ENCODE results near the gene SART1.

SART1 gene

GRCh38 chr11:65977621-65978390 lies 16.3 kb downstream of the SART1 start:
- Histone ChIP-seq H4K20me1 (ENCODE audit: insufficient read depth, low read length) (no peaks in the 10 kb centered on the region), H3K9ac (ENCODE audit: low read length) (no peak overlapping the region), H3K4me2 (ENCODE audit: low read length) (no peak overlapping the region), H3K36me3 (ENCODE audit: insufficient read depth, low read length) (peaks cover 42% of the 10 kb centered on the region), H3K79me2 (ENCODE audit: insufficient read depth, low read length) (no peaks in the 10 kb centered on the region), H3K9me3 (ENCODE audit: low read length) (no peaks in the 10 kb centered on the region), H3K27ac (ENCODE audit: low read depth, low read length, poor library complexity, severe bottlenecking) (no peak overlapping the region), H3K9me2 (ENCODE audit: low read depth, low read length) (no peaks in the 10 kb centered on the region), H3K4me1 (ENCODE audit: insufficient read depth, low read length, severe bottlenecking) (no peaks in the 10 kb centered on the region), H3K27me3 (ENCODE audit: insufficient read depth, low read length) (no peaks in the 10 kb centered on the region), H3K4me3 (ENCODE audit: low read depth, low read length, poor library complexity, severe bottlenecking) (no peak overlapping the region), H2AFZ (ENCODE audit: low read length) (no peak overlapping the region), H3F3A (ENCODE audit: insufficient read depth, low read length) (no peaks in the 10 kb centered on the region)
- TF ChIP-seq, protein P1, sequence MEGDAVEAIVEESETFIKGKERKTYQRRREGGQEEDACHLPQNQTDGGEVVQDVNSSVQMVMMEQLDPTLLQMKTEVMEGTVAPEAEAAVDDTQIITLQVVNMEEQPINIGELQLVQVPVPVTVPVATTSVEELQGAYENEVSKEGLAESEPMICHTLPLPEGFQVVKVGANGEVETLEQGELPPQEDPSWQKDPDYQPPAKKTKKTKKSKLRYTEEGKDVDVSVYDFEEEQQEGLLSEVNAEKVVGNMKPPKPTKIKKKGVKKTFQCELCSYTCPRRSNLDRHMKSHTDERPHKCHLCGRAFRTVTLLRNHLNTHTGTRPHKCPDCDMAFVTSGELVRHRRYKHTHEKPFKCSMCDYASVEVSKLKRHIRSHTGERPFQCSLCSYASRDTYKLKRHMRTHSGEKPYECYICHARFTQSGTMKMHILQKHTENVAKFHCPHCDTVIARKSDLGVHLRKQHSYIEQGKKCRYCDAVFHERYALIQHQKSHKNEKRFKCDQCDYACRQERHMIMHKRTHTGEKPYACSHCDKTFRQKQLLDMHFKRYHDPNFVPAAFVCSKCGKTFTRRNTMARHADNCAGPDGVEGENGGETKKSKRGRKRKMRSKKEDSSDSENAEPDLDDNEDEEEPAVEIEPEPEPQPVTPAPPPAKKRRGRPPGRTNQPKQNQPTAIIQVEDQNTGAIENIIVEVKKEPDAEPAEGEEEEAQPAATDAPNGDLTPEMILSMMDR (IDR thresholded peaks at IDR 0.05; ENCODE audit: low read length) = no peak
- no peak for TF ChIP-seq EZH2 (IDR thresholded peaks at IDR 0.05; ENCODE audit: borderline replicate concordance, low read length)

DNA sequence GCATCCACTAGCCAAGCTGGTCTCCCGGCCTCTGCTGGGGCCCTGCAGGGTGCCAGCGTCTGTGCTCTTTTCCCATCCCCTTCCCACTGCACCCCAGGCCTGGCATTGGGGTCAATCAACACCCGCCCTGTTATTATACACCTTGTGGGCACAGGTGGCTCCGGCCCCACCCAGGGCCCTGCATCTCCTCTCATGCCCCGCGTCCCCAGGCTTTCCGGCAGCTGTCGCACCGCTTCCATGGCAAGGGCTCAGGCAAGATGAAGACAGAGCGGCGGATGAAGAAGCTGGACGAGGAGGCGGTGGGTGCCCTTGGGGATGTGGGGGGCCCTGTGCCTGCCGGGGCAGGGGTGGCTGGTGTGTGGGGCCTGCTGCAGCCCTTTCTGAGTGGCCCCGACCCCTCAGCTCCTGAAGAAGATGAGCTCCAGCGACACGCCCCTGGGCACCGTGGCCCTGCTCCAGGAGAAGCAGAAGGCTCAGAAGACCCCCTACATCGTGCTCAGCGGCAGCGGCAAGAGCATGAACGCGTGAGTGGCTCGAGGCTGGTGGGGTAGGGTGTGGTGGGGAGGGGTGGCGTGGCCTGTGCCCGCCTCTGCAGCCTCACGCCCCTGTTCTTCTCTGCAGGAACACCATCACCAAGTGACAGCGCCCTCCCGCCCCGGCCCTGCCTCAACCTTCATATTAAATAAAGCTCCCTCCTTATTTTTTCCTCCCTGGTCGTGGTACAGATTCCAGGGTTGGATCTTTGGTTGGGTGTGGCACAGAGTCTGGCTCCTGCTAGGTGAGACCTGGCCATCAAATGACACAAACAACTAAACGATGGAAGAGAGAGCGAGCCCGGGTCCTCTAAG lies 17.1 kb downstream of the SART1 start:
- Histone ChIP-seq H3K9me3 (ENCODE audit: low read length) (no peaks in the 10 kb centered on the region), H3K36me3 (ENCODE audit: insufficient read depth, low read length) (peaks cover 36% of the 10 kb centered on the region)
- TF ChIP-seq, protein P1 (IDR thresholded peaks at IDR 0.05; ENCODE audit: low read length) = no peak
- no peak for TF ChIP-seq EZH2 (IDR thresholded peaks at IDR 0.05; ENCODE audit: borderline replicate concordance, low read length)

DNA sequence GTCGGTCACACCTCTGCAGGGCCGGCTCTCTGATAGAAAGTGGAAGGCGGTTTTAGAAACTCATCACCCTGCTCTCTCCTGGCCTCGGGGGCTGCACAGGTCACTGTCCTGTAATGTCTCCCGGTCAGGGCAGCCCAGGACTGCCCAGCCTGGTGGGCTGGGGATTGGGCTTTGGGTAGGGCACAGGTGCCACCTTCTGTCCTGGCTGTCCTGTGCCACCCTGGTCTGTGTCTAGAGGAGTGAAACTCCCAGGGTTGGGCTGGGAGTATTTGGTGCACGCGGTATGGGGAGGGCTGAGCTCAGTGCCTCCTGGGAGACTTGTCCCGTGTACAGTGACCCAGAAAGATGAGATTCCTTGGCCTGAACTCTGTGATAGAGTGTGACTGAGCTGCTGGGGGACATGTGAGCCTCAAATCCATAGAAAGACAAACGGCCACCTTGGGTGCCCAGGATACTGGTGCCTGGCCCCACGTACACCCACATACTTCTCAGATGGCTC lies 17.8 kb downstream of the SART1 start:
- Histone ChIP-seq H3K4me1 (ENCODE audit: insufficient read depth, low read length, severe bottlenecking) (no peaks in the 10 kb centered on the region), H3K79me2 (ENCODE audit: insufficient read depth, low read length) (no peaks in the 10 kb centered on the region), H3K9me3 (ENCODE audit: low read length) (no peaks in the 10 kb centered on the region), H3K36me3 (ENCODE audit: insufficient read depth, low read length) (peaks cover 36% of the 10 kb centered on the region), H3K27me3 (ENCODE audit: insufficient read depth, low read length) (no peaks in the 10 kb centered on the region), H3K27ac (ENCODE audit: low read depth, low read length, poor library complexity, severe bottlenecking) (no peak overlapping the region), H3K4me2 (ENCODE audit: low read length) (no peak overlapping the region), H4K20me1 (ENCODE audit: insufficient read depth, low read length) (no peaks in the 10 kb centered on the region), H3K9ac (ENCODE audit: low read length) (no peak overlapping the region), H3F3A (ENCODE audit: insufficient read depth, low read length) (no peaks in the 10 kb centered on the region), H3K4me3 (ENCODE audit: low read depth, low read length, poor library complexity, severe bottlenecking) (no peak overlapping the region), H2AFZ (ENCODE audit: low read length) (no peak overlapping the region), H3K9me2 (ENCODE audit: low read depth, low read length) (no peaks in the 10 kb centered on the region)
- TF ChIP-seq, protein P1 (IDR thresholded peaks at IDR 0.05; ENCODE audit: low read length) = no peak
- no peak for TF ChIP-seq EZH2 (IDR thresholded peaks at IDR 0.05; ENCODE audit: borderline replicate concordance, low read length)

More for the DNA sequence above, 17.1 kb downstream of the SART1 start:
- Histone ChIP-seq H3K79me2 (ENCODE audit: insufficient read depth, low read length) (no peaks in the 10 kb centered on the region), H3K27ac (ENCODE audit: low read depth, low read length, poor library complexity, severe bottlenecking) (no peak overlapping the region), H3K27me3 (ENCODE audit: insufficient read depth, low read length) (no peaks in the 10 kb centered on the region), H3K9me2 (ENCODE audit: low read depth, low read length) (no peaks in the 10 kb centered on the region), H3F3A (ENCODE audit: insufficient read depth, low read length) (no peaks in the 10 kb centered on the region), H3K4me2 (ENCODE audit: low read length) (no peak overlapping the region), H3K4me3 (ENCODE audit: low read depth, low read length, poor library complexity, severe bottlenecking) (no peak overlapping the region), H2AFZ (ENCODE audit: low read length) (no peak overlapping the region), H3K9ac (ENCODE audit: low read length) (no peak overlapping the region), H3K4me1 (ENCODE audit: insufficient read depth, low read length, severe bottlenecking) (no peaks in the 10 kb centered on the region), H4K20me1 (ENCODE audit: insufficient read depth, low read length) (no peaks in the 10 kb centered on the region)

All from OCI-LY1 (cell line).